HG02981 (cell line): ENCODE measurements around the gene PATZ1.

ENCODE experiments used
- ATAC-seq: cut with Tn5 transposase; IDR thresholded peaks from one replicate; pipeline ENCODE4 v1.9.1; 2021; ENCODE audit warnings: mild to moderate bottlenecking, moderate library complexity; ENCODE audit not compliant: unreplicated experiment

PATZ1 gene

GRCh38 chr22:31284281-31285155 lies 61.6 kb downstream of the PATZ1 start:
- no peak for ATAC-seq

GRCh38 chr22:31282748-31283468 lies 63.2 kb downstream of the PATZ1 start:
- ATAC-seq = no peak

GRCh38 chr22:31281733-31282132 lies 64.4 kb downstream of the PATZ1 start:
- ATAC-seq = no peak

- ATAC-seq = no peak
These were observed 66.2 kb downstream of the PATZ1 start for GRCh38 chr22:31279821-31280505.

- no peak for ATAC-seq
These were observed 66.8 kb downstream of the PATZ1 start for GRCh38 chr22:31279327-31279669.

- ATAC-seq = no peak
These were observed 67.4 kb downstream of the PATZ1 start for GRCh38 chr22:31278626-31279326.

- no peak for ATAC-seq
These were observed 68.0 kb downstream of the PATZ1 start for GRCh38 chr22:31278151-31278621.

GRCh38 chr22:31277741-31278140 lies 68.4 kb downstream of the PATZ1 start:
- no peak for ATAC-seq

- no peak for ATAC-seq
These were observed 69.5 kb downstream of the PATZ1 start for GRCh38 chr22:31276426-31277167.
